ENCODE measurements around the gene UBA6.

GRCh38 chr4:67717586-67717985 lies 16.6 kb upstream of the UBA6 start:
- no peak for TF ChIP-seq CTCF (IDR thresholded peaks at IDR 0.05)
- TF ChIP-seq POLR2A (IDR thresholded peaks at IDR 0.05), result no peak

Measured in uterus (tissue), 2 donors.